ENCODE results near the gene EFTUD2. TPM values are rescaled to one million over a fixed set of nuclear protein-coding genes. Genes with fewer than 3 reads are reported as not detected.

Gene EFTUD2
- total RNA-seq, 1 donor from 2014 or later, result 102 TPM

DNA sequence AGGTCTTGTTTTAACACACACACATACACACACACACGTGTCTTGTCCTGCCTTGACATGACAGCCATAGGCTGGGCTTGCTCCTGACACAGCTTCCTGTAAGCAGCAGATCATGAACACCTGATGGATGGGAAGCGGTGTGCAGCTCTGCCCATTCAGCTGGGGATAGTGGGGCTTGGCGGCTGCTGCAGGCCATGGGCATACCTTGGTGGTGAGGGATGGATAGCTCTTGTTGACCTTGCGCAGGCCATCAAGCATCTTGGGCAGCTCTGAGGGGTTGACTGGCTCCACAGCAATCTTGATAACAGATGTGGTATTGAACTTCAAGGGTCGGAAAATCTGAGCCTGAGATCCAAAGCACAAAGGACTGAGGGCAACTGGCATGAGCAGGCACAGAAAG, 39.5 kb downstream of the EFTUD2 start:
- H3K36me3 Mint-ChIP-seq (ENCODE audit: unreplicated experiment), result peaks cover 40% of the 10 kb centered on the region
- H3K4me3 Mint-ChIP-seq (ENCODE audit: unreplicated experiment), result no peak overlapping the region
- no peaks in the 10 kb centered on the region for H3K4me1 Mint-ChIP-seq (ENCODE audit: unreplicated experiment)
- DNase-seq (ENCODE audit: extremely low spot score, unreplicated experiment), result no peak
- H3K9me3 Mint-ChIP-seq (ENCODE audit: unreplicated experiment), result no peaks in the 10 kb centered on the region
- H3K27me3 Mint-ChIP-seq (ENCODE audit: unreplicated experiment), result no peaks in the 10 kb centered on the region
- no peak overlapping the region for H3K27ac Mint-ChIP-seq (ENCODE audit: unreplicated experiment)
- TF ChIP-seq CTCF (IDR thresholded peaks at IDR 0.05), result no peak

GRCh38 chr17:44854192-44854591, 45.1 kb downstream of the EFTUD2 start:
- H3K36me3 Mint-ChIP-seq (ENCODE audit: unreplicated experiment), result peaks cover 57% of the 10 kb centered on the region
- no peak overlapping the region for H3K27ac Mint-ChIP-seq (ENCODE audit: unreplicated experiment)
- H3K9me3 Mint-ChIP-seq (ENCODE audit: unreplicated experiment), result no peaks in the 10 kb centered on the region
- DNase-seq (ENCODE audit: extremely low spot score, unreplicated experiment), result no peak
- no peak for TF ChIP-seq CTCF (IDR thresholded peaks at IDR 0.05)
- no peaks in the 10 kb centered on the region for H3K4me1 Mint-ChIP-seq (ENCODE audit: unreplicated experiment)
- H3K27me3 Mint-ChIP-seq (ENCODE audit: unreplicated experiment), result no peaks in the 10 kb centered on the region
- H3K4me3 Mint-ChIP-seq (ENCODE audit: unreplicated experiment), result no peak overlapping the region

- H3K27ac Mint-ChIP-seq (ENCODE audit: unreplicated experiment), result no peak overlapping the region
- TF ChIP-seq CTCF (IDR thresholded peaks at IDR 0.05), result no peak
- H3K4me1 Mint-ChIP-seq (ENCODE audit: unreplicated experiment), result peaks cover 13% of the 10 kb centered on the region
- no peaks in the 10 kb centered on the region for H3K27me3 Mint-ChIP-seq (ENCODE audit: unreplicated experiment)
- H3K36me3 Mint-ChIP-seq (ENCODE audit: unreplicated experiment), result peaks cover 38% of the 10 kb centered on the region
- no peak overlapping the region for H3K4me3 Mint-ChIP-seq (ENCODE audit: unreplicated experiment)
- no peak for DNase-seq (ENCODE audit: extremely low spot score, unreplicated experiment)
- H3K9me3 Mint-ChIP-seq (ENCODE audit: unreplicated experiment), result no peaks in the 10 kb centered on the region
These were observed 48.6 kb downstream of the EFTUD2 start for GRCh38 chr17:44850612-44851011.

- Mint-ChIP-seq H3K9me3 (ENCODE audit: unreplicated experiment) (no peaks in the 10 kb centered on the region), H3K27me3 (ENCODE audit: unreplicated experiment) (no peaks in the 10 kb centered on the region), H3K4me1 (ENCODE audit: unreplicated experiment) (peaks cover 13% of the 10 kb centered on the region), H3K4me3 (ENCODE audit: unreplicated experiment) (no peak overlapping the region), H3K36me3 (ENCODE audit: unreplicated experiment) (peaks cover 38% of the 10 kb centered on the region), H3K27ac (ENCODE audit: unreplicated experiment) (no peak overlapping the region)
- TF ChIP-seq CTCF (IDR thresholded peaks at IDR 0.05), result no peak
- DNase-seq (ENCODE audit: extremely low spot score, unreplicated experiment), result no peak
These were observed 49.2 kb downstream of the EFTUD2 start for GRCh38 chr17:44850025-44850424.

- TF ChIP-seq CTCF (IDR thresholded peaks at IDR 0.05), result no peak
- Mint-ChIP-seq H3K36me3 (ENCODE audit: unreplicated experiment) (peaks cover 30% of the 10 kb centered on the region), H3K4me3 (ENCODE audit: unreplicated experiment) (no peak overlapping the region), H3K27me3 (ENCODE audit: unreplicated experiment) (no peaks in the 10 kb centered on the region), H3K4me1 (ENCODE audit: unreplicated experiment) (peaks cover 22% of the 10 kb centered on the region), H3K9me3 (ENCODE audit: unreplicated experiment) (no peaks in the 10 kb centered on the region), H3K27ac (ENCODE audit: unreplicated experiment) (no peak overlapping the region)
- DNase-seq (ENCODE audit: extremely low spot score, unreplicated experiment), result no peak
These were observed 50.2 kb downstream of the EFTUD2 start for GRCh38 chr17:44848961-44849489.

All from osteocyte (in vitro differentiated cells).